Activated naive CD8-positive, alpha-beta T cell treated with anti-CD3 and anti-CD28 coated beads for 36 hours (primary cell): ENCODE results near the gene SLC45A3. TPM values are rescaled to one million over a fixed set of nuclear protein-coding genes. Genes with fewer than 3 reads are reported as not detected.
"Not testable (repeated sequence)": the region's sequence is repeated elsewhere in the genome, so short reads cannot be mapped to it uniquely, and the experiment has no call there.

Experiments used
- DNase-seq: peaks from one replicate; pipeline ENCODE4 v3.0.0; 2021
- H3K27ac Mint-ChIP-seq: one replicate; pipeline ENCODE4 v1.8.0; 2022; ENCODE audit warnings: mild to moderate bottlenecking, moderate library complexity, mixed read lengths
- H3K27me3 Mint-ChIP-seq: one replicate; pipeline ENCODE4 v1.8.0; 2022; ENCODE audit warnings: mild to moderate bottlenecking, mixed read lengths
- H3K36me3 Mint-ChIP-seq: one replicate; pipeline ENCODE4 v1.8.0; 2021; ENCODE audit warnings: mild to moderate bottlenecking, mixed read lengths
- H3K4me1 Mint-ChIP-seq: one replicate; pipeline ENCODE4 v1.8.0; 2021; ENCODE audit warnings: mixed read lengths
- H3K4me3 Mint-ChIP-seq: one replicate; pipeline ENCODE4 v1.8.0; 2022; ENCODE audit warnings: mild to moderate bottlenecking, moderate library complexity, mixed read lengths
- H3K9me3 Mint-ChIP-seq: one replicate; pipeline ENCODE4 v1.8.0; 2022; ENCODE audit warnings: mixed read lengths
- total RNA-seq, 2 experiments: library from RNA; stranded (reverse); gene quantifications; one replicate each; pipeline ENCODE4 v1.2.3, GENCODE V29; 2021

SLC45A3 gene
- total RNA-seq, 2 experiments from 2014 or later = 0.44 to 0.45 TPM

- H3K4me1 Mint-ChIP-seq = no peaks in the 10 kb centered on the region
- no peak overlapping the region for H3K27ac Mint-ChIP-seq
- H3K4me3 Mint-ChIP-seq = no peak overlapping the region
Observed at GRCh38 chr1:205642679-205643307, 37.5 kb downstream of the SLC45A3 start.

GRCh38 chr1:205639567-205639966 is 40.7 kb downstream of the SLC45A3 start:
- no peaks in the 10 kb centered on the region for H3K4me1 Mint-ChIP-seq
- H3K27ac Mint-ChIP-seq = no peak overlapping the region
- H3K27me3 Mint-ChIP-seq = no peaks in the 10 kb centered on the region
- no peak overlapping the region for H3K4me3 Mint-ChIP-seq
- H3K36me3 Mint-ChIP-seq = no peaks in the 10 kb centered on the region
- no peak for DNase-seq
- no peaks in the 10 kb centered on the region for H3K9me3 Mint-ChIP-seq

More at GRCh38 chr1:205642679-205643307, 37.5 kb downstream of the SLC45A3 start:
- Mint-ChIP-seq H3K36me3 (no peaks in the 10 kb centered on the region), H3K27me3 (no peaks in the 10 kb centered on the region), H3K9me3 (no peaks in the 10 kb centered on the region)
- DNase-seq = no peak

- no peak for DNase-seq
- Mint-ChIP-seq H3K27ac (no peak overlapping the region), H3K4me1 (peaks cover 2% of the 10 kb centered on the region), H3K4me3 (no peak overlapping the region), H3K27me3 (no peaks in the 10 kb centered on the region), H3K9me3 (no peaks in the 10 kb centered on the region), H3K36me3 (no peaks in the 10 kb centered on the region)
Observed at GRCh38 chr1:205637854-205638468, 42.3 kb downstream of the SLC45A3 start.

- DNase-seq = no peak
- Mint-ChIP-seq H3K4me3 (no peak overlapping the region), H3K27ac (no peak overlapping the region), H3K36me3 (no peaks in the 10 kb centered on the region), H3K4me1 (peaks cover 9% of the 10 kb centered on the region), H3K9me3 (no peaks in the 10 kb centered on the region), H3K27me3 (no peaks in the 10 kb centered on the region)
Observed at GRCh38 chr1:205636732-205637131, 43.6 kb downstream of the SLC45A3 start.

- H3K9me3 Mint-ChIP-seq, DNase-seq, H3K27me3 Mint-ChIP-seq, H3K36me3 Mint-ChIP-seq, H3K4me3 Mint-ChIP-seq, H3K4me1 Mint-ChIP-seq, H3K27ac Mint-ChIP-seq: not testable (repeated sequence)
Observed at GRCh38 chr1:205636138-205636530, 44.2 kb downstream of the SLC45A3 start.

GRCh38 chr1:205633421-205633976 is 46.8 kb downstream of the SLC45A3 start:
- Mint-ChIP-seq H3K27ac (no peak overlapping the region), H3K9me3 (no peaks in the 10 kb centered on the region), H3K4me3 (no peak overlapping the region), H3K27me3 (peaks cover 2% of the 10 kb centered on the region), H3K4me1 (peaks cover 22% of the 10 kb centered on the region), H3K36me3 (peaks cover 20% of the 10 kb centered on the region)
- no peak for DNase-seq

- Mint-ChIP-seq H3K27ac (peak overlapping the region; percentile 85), H3K36me3 (peaks cover 25% of the 10 kb centered on the region), H3K27me3 (peaks cover 2% of the 10 kb centered on the region), H3K4me1 (peaks cover 29% of the 10 kb centered on the region), H3K9me3 (no peaks in the 10 kb centered on the region), H3K4me3 (peak overlapping the region; percentile 81)
- no peak for DNase-seq
Observed at GRCh38 chr1:205632669-205633169, 47.6 kb downstream of the SLC45A3 start.

- H3K9me3 Mint-ChIP-seq = no peaks in the 10 kb centered on the region
- H3K4me3 Mint-ChIP-seq = peak within 1 kb of the TSS; percentile 92
- peak; percentile 100 for DNase-seq
- H3K27me3 Mint-ChIP-seq = peaks cover 2% of the 10 kb centered on the region
- H3K27ac Mint-ChIP-seq = peak within 1 kb of the TSS; percentile 97
- peaks cover 36% of the 10 kb centered on the region for H3K4me1 Mint-ChIP-seq
- H3K36me3 Mint-ChIP-seq = peaks cover 30% of the 10 kb centered on the region
Observed at GRCh38 chr1:205631768-205632668, 48.3 kb downstream of the SLC45A3 start, which contains the start of gene ELK4. ELK4 (minus strand) TSS chr1:205632011; CDS start chr1:205623882, 8,129 bp downstream.

- peaks cover 2% of the 10 kb centered on the region for H3K27me3 Mint-ChIP-seq
- H3K27ac Mint-ChIP-seq = peak overlapping the region; percentile 97
- H3K4me3 Mint-ChIP-seq = peak overlapping the region; percentile 92
- H3K36me3 Mint-ChIP-seq = peaks cover 37% of the 10 kb centered on the region
- peaks cover 45% of the 10 kb centered on the region for H3K4me1 Mint-ChIP-seq
- no peaks in the 10 kb centered on the region for H3K9me3 Mint-ChIP-seq
- peak; percentile 88 for DNase-seq
Observed at GRCh38 chr1:205631010-205631767, 49.1 kb downstream of the SLC45A3 start.

GRCh38 chr1:205630651-205631009 is 49.7 kb downstream of the SLC45A3 start:
- Mint-ChIP-seq H3K27me3 (peaks cover 2% of the 10 kb centered on the region), H3K27ac (peak overlapping the region; percentile 97), H3K9me3 (no peaks in the 10 kb centered on the region), H3K4me3 (peak overlapping the region; percentile 92), H3K36me3 (peaks cover 42% of the 10 kb centered on the region), H3K4me1 (peaks cover 50% of the 10 kb centered on the region)
- no peak for DNase-seq

GRCh38 chr1:205630241-205630640 is 50.1 kb downstream of the SLC45A3 start:
- no peak for DNase-seq
- Mint-ChIP-seq H3K36me3 (peaks cover 43% of the 10 kb centered on the region), H3K4me3 (peak overlapping the region; percentile 92), H3K4me1 (peaks cover 53% of the 10 kb centered on the region), H3K9me3 (no peaks in the 10 kb centered on the region), H3K27ac (peak overlapping the region; percentile 97), H3K27me3 (peaks cover 2% of the 10 kb centered on the region)

GRCh38 chr1:205629751-205630150 is 50.6 kb downstream of the SLC45A3 start:
- Mint-ChIP-seq H3K9me3 (no peaks in the 10 kb centered on the region), H3K4me1 (peaks cover 58% of the 10 kb centered on the region)
- no peak for DNase-seq

GRCh38 chr1:205627956-205628355 is 52.4 kb downstream of the SLC45A3 start:
- Mint-ChIP-seq H3K27ac (peak overlapping the region; percentile 51), H3K4me3 (peak overlapping the region; percentile 37), H3K4me1 (peaks cover 65% of the 10 kb centered on the region), H3K9me3 (no peaks in the 10 kb centered on the region), H3K36me3 (peaks cover 50% of the 10 kb centered on the region), H3K27me3 (peaks cover 2% of the 10 kb centered on the region)
- no peak for DNase-seq

More at GRCh38 chr1:205629751-205630150, 50.6 kb downstream of the SLC45A3 start:
- Mint-ChIP-seq H3K27ac (peak overlapping the region; percentile 97), H3K4me3 (peak overlapping the region; percentile 92), H3K27me3 (peaks cover 2% of the 10 kb centered on the region), H3K36me3 (peaks cover 48% of the 10 kb centered on the region)

GRCh38 chr1:205626216-205626615 is 54.1 kb downstream of the SLC45A3 start:
- peaks cover 2% of the 10 kb centered on the region for H3K27me3 Mint-ChIP-seq
- H3K4me3 Mint-ChIP-seq = no peak overlapping the region
- no peak for DNase-seq
- no peaks in the 10 kb centered on the region for H3K9me3 Mint-ChIP-seq
- peak overlapping the region; percentile 79 for H3K27ac Mint-ChIP-seq
- H3K36me3 Mint-ChIP-seq = peaks cover 51% of the 10 kb centered on the region
- H3K4me1 Mint-ChIP-seq = peaks cover 57% of the 10 kb centered on the region
